ENCODE data around the gene CST11.
"Not testable (repeated sequence)": the region's sequence is repeated elsewhere in the genome, so short reads cannot be mapped to it uniquely, and the experiment has no call there.

Gene CST11, protein sequence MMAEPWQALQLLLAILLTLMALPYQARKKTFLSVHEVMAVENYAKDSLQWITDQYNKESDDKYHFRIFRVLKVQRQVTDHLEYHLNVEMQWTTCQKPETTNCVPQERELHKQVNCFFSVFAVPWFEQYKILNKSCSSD

DNA sequence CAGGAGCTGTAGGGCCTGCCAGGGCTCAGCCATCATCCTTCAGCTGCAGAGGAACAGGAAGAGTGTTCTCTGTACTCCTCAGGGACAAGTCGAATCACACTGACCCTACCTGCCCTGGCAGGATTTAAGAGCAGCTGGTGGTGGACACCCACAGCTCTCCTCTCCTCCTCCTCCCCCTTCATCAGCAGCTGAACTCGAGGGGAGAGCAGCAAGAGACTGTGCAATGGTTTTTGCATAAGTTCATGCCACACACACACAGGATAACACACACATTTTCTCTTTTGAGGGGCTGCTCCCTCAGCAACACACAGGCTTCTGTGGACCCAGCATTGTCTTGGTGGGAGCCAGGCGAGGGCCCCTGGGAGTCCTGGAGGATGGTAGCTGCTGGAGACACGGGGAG, at the start of gene CST11:
Gene CST11 (minus strand): TSS at position 101 of the 400 bp plus-strand sequence. CDS start 65 bp downstream, at position 36.
- DNase-seq (ENCODE audit: low spot score), result no peak

DNA sequence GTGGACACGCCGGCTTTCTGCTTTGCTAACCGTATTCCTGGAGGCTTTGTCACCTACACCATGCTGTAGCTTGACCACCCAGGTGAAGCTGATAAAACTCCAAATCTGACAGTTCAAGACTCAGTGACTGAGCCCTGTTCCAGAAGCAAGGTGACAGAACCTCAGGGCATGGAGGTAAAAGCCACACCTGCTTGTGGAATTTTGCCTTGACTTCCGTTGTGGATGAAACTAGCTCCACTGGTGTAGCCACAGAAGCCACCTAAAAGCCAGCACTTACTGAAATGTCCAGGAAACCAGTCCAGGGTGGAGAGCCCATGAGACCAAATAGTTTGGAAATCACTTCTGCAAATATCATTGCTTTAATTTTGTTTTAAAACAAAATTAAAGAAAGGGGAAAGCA, 49.2 kb upstream of the CST11 start:
- DNase-seq (ENCODE audit: low spot score), result no peak

DNA sequence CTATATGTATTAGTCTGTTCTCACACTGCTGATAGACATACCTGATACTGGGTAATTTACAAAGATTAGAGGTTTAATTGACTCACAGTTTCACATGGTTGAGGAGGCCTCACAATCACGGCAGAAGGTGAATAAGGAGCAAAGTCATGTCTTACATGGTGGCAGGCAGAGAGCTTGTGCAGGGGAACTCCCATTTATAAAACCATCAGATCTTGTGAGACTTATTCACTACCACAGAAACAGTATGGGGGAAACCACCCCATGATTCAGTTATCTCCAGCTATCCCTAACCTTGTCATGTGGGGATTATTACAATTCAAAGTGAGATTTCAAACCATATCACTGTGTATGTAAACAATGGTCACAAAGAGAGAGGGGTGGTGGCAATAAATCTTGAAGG, 44.9 kb upstream of the CST11 start:
- DNase-seq (ENCODE audit: low spot score), result no peak

DNA sequence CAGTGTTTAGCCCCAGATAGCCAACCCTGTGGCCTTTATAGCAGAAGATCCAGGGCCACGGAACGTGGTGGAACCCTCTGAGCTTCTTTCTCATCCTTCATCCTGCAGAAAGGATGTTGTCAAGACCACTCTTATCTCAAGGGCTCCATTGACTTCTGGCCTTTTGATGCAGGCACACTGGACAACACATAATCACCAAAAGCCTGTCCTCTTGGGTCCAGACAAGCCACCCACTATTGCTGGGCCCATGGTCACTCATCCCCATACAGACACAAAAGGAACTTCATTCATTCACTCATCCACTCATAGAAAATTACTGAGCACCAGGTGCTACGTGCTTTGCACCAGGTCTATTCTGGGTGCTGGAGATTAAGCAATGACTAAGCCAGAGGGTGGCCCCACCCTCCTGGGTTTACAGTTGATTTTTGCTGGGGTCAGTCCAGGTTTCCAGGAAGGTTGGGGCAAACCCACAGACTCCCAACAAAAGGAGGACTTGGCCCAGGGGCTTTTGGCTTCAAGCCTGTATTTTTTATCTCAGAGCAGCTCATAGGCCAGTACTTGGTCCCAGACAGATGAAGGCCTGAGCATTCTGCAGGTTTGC, 40.6 kb upstream of the CST11 start:
- no peak for DNase-seq (ENCODE audit: low spot score)

DNA sequence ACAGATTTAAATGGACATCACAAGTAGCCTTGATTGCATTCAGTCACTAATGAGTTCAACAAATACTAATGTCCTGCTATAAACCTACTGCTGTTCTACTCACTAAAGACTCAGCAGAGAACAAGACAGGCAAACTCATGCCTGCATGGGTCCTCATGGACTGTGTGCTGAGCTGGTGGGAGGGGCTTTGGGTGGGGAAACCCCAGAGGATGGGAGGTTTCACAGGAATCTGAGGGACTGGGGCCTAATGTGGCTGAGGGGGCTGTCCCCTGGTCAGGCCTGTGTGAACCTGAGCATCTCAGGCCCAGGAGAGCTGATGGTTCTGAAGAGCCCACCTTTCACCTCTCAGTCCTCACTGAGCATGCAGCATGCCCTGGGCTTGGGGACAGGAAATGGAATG, 39.6 kb upstream of the CST11 start:
- no peak for DNase-seq (ENCODE audit: low spot score)

DNA sequence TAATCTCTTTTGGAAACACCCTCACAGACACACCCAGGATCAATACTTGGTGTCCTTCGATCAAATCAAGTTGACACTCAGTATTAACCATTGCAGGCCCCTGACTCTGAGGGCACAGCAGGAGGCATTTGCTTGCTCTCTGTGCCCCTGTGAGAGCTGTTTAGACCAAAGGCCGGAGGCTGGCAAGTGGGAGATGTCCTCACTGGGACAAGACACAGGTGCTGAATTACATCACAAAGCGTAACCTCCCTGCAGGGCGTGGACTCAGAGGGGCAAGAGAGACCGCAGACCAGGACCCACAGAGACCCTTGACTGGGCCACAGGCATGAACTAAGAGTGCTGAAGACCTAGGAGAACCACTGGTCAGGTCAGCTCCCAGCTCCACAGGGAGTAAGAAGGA, 38.1 kb upstream of the CST11 start, which contains the start of gene CST8:
Gene CST8 (plus strand): TSS at position 301 of the 400 bp plus-strand sequence. CDS start 551 bp downstream, outside the sequence.
- no peak for DNase-seq (ENCODE audit: low spot score)

DNA sequence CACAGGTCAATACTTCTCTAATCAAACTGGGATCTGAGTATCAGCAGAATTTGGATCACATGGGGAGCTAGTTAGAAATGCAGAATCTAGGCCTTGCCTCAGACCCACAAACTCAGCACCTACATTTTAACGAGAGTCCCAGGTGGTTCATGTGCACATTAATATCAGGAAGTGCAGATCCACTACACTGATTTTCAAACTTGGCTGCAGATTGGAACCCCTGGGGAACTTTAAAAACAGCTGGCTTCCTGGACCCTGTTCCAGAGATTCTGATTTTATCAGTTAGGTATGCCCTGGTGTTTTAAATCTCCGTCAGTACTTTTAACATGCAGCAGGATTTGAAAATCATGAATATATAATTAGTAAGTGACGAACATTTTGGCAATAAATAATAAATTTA, 36.3 kb upstream of the CST11 start:
- DNase-seq (ENCODE audit: low spot score), result no peak

DNA sequence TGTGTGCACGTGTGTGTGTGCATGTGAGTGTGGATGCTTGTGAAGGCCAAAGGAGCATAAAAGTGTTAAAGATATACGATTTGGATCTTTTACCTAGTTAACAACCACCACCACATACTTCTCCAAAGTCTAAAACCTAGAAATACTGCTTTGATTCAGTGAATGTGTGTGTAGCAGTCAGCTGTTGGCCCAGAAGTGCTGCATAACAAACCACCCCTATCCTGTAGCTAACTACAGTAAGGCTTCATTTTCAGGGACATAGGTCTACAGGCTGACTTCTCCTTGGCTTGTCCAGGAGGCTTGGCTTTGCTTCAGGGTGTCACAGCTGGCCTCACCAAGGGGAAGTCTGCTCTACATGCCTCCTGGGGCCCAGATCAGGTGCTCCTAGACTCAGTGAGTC, 35.8 kb upstream of the CST11 start:
- DNase-seq (ENCODE audit: low spot score), result no peak

DNA sequence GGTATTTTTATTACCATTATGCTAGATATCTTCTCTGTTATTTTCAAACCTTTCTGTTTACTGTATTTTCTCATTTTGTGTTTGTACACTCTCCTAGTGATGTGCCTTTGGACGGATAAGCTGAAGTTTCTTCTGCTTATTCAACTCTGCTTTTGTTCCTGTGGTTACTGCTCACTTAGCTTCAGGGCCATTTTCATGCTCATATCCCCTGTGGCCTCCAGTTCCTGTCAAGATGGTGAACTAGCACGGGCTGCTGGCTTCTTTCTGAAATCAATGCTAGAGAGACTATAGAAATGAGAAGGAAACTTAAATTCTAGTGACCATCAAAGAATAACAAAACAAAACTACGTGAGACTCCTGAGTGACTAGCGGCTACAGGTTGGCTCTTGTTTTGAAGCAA, 31.4 kb upstream of the CST11 start:
- no peak for DNase-seq (ENCODE audit: low spot score)

DNA sequence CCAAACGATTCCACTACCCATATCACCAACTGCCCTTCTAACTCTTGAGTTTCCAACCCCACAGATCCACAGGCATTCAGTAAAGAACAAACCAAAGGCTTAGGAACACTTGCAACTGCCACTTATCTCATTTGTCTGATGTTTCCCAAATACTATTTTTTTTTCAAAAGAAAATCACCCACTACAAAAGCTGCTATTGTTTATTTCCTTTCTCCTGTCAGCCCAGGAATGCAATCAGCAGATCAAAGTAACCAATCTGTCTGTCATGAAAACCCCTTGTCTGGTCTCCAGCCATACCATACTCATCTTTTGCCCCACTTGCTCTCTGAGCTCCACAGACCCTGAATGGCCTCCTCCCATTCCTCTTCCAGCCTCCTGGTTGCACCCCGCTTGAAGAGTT, 29.5 kb upstream of the CST11 start:
- DNase-seq (ENCODE audit: low spot score), result no peak

DNA sequence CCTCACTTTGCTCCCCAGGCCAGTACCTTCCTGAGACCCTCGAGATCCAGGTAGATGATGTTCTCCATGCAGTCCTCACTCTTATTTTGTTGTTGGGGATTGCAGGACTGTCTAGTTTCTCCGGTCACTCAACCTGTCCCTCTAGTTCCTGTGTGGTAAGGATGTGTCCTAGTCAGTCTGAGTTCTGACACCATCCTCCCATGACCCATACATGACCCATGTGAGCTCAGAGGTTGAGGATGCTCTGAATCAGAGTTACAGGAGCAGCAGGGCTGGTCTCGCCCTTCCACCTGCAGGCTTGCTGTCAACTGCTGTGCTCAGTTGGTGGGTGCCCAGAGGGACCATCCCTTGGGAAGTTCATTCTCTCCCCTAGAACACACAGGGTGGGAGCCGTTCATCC, 26.4 kb upstream of the CST11 start:
- DNase-seq (ENCODE audit: low spot score), result no peak

DNA sequence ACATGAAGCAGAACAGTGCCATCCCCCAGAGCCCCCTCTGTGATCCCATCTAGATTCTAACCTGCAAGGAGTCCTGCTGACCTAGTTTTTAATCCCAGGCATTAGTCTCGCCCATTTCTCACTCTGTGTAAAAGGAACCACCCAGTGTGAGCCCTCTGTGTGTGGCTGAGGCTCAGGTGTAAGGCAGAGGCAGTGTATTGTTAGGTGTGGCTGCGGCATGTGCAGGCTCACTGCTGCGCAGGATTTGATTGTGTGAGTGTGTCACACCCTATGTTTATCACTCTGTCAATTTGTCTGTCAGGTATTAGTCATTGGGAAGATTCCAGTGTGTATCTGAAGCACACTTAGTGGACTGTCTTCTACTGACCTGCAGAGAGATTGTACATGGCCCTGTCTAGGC, 24.5 kb upstream of the CST11 start:
- DNase-seq (ENCODE audit: low spot score), result no peak

DNA sequence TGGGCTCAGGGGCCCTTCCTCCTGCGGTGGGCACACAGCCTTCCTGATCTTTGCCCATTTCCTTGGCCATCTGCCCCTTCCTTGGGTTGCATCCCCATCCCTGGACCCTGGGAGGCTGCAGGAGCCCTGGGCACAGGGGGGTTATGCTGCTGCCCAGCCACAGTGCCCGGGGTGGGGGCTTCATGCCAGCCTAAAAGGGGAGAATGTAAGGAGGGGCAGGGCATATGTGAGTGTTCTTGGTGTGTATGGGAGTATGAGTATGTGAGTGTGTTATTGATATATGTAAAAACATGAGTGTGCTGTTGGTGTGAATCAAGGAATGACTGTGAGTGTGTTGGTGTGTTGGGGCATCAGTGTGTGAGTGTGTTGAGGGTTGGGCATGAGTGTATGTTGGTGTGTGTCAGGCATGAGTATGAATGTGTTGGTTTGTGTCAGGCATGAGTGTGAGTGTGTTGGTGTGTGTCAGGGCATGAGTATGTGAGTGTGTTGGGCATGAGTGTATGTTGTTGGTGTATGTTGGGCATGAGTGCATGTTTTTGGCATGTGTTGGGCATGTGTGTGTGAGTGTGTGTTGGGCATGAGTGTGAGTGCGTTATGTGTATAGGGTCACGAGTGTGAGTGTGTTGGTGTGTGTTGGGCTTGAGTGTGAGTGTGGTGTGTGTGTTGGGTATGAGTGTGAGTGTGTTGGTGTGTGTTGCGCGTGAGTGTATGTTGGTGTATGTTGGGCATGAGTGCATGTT, 23.5 kb upstream of the CST11 start:
- DNase-seq (ENCODE audit: low spot score), result no peak

DNA sequence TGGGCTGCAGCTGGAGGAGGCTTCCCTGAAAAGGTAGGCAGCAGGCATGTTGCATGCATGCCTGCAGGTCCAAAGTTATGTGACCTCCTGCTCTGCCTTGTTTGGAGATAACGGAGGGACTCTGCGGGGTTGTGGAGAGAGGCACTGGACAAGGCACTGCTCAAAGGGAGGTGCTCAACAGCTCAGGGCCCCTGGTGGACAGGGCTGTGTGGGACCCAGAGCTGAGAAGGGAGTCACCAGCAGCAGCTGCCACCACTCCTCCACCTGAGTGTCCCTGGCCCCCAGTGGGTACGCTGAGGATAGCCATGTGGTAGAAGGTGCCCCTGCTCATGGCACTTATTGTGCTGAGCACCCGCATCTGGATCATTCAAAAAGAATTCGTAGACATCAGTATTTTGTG, 22.7 kb upstream of the CST11 start:
- DNase-seq (ENCODE audit: low spot score), result no peak

DNA sequence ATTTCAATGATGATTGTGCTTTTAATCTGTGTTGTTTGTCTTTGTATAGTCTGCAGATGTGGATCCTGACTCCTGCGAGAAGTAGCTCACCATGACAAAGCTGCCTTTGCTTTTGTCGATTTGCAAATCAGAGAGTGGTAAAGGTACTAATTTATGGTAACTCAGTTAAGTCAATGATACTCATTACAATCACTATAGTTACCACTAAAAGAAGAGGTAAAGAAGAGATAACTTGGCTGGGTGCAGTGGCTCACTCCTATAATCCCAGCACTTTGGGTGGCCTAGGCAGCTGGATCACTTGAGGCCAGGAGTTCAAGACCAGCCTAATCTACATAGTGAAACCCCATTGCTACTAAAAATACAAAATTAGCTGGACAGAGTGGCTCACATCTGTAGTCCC, 20.6 kb upstream of the CST11 start:
- not testable (repeated sequence) for DNase-seq (ENCODE audit: low spot score)

DNA sequence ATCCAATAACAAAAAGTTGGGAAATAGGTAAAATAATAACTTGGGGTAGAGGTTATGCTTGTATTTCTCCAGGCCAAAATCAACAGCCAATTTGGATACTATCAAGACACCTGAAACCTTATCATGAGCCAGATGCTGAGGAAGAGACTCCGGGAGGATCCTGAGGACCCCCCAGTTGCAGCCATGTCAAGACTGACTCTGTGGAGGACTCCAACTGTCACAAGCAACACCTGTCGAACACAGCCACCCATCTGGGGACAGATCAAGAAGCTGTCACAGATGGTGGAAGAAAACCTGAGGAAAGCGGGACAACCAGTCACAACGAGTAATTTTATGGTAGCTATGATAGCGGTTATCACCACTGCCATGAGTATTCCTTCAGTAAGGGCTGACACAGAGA, 19.6 kb upstream of the CST11 start:
- DNase-seq (ENCODE audit: low spot score), result not testable (repeated sequence)

DNA sequence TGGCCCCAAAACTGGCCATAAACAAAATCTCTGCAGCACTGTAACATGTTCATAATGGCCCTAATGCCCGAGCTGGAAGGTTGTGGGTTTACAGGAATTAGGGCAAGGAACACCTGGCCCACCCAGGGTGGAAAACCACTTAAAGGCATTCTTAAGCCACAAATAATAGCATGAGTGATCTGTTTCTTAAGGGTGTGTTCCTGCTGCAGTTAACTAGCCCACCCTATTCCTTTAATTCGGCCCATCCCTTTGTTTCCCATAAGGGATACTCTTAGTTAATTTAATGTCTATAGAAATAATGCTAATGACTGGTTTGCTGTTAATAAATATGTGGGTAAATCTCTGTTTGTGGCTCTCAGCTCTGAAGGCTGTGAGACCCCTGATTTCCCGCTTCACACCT, 14.3 kb upstream of the CST11 start:
- DNase-seq (ENCODE audit: low spot score), result not testable (repeated sequence)

DNA sequence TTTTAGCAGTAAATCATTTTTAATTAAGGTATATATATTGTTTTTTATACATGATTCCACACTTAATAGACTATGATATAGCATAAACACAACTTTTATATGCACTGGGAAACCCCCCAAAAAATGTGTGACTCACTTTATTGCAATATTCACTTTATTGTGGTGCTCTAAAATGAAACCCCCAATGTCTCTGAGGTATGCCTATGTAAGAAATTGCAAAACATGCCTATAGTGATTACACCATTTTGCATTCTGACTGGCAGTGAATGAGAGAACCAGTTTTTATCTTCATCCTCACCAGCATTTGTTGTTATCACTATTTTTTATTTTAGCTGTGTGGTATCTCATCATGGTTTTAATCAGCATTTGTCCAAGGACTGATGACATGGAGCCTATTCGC, 8.5 kb upstream of the CST11 start:
- DNase-seq (ENCODE audit: low spot score), result no peak

DNA sequence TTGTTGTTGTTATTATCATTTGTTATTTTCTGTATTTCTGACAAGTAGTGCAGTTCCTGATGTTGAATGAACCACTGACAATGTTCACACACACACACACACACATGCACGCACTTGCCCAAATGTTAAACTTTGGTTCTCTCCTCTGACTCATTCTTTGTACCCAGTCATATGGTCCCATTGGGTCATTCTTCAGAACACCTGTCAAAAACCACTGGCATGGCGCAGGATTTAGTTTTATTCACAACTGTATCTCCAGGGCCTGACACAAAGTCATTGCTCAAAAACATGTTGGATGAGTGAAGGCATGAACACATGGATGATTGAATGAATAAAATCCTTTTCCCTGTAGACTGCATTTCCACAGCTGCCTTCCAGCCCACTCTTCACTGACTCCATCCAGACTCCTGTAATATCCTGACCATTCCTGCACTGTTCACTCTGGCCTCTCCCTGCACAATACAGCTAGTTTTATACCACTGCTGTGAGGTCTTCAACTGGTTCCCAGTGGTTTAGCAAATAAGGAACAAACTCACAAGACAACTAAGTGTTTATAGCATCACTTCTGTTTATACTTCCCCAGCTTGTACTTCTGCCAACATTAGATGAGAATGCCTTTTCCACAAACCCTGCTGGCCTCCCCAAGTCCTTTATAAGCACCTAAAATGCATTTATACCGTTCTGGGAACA, 6.9 kb upstream of the CST11 start:
- no peak for DNase-seq (ENCODE audit: low spot score)

DNA sequence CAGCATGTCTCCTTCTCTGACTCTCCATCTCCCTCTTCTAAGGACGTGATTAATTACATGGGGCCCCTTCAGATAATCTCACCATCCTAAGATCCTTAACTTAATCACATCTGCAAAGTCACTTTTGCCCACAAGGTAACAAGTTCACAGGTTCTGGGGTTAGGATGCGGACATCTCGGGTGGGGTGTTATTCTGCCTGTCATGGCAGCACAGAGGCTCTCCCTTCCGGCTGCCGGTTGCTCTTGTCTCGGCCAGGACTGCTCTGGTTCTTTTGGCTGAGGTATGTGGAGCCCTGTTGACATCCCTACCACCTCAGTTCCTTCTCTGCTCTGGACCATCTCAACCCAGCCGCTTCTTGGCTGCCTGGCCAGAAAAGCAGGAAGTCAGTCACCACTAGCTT, 4.2 kb upstream of the CST11 start:
- no peak for DNase-seq (ENCODE audit: low spot score)

DNA sequence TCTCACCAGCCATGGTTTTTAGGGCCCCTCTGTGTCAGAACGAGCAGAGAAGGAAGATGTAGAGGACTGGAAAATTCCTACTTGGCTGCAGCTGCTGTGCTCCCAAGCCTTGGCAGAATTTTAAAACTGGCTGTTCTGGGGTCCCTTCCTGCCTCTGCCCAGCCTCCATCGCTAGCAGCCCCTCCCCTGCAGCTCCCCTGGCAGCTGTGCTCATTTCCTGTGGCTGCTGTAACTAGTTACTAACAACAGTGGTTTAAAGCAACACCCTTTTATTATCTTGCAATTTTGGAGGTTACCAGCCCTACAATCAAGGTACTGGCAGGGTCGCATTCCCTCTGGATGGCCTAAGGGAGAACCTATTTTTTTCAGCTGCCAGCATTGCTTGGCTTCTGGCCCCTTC, 3.7 kb upstream of the CST11 start:
- no peak for DNase-seq (ENCODE audit: low spot score)

DNA sequence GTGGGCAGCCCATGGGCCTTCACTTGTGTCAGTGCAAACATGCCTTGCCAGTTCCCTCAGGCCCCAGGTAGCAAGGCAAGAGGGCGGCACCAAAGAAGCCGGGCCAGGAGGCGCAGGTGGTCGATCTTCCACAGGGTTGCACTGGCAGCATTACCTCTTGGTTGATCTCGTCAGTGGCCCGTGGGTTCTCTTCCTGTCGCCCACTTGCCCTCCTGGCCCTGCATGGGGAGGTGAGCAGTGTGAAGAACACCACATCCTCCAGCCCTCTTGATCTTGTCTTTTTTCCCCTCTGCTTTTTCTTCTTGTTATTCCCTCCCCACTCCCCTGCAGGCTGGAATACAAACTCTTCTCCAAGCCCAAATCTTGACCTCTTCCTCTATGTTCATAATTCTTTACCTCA, 3.0 kb upstream of the CST11 start:
- DNase-seq (ENCODE audit: low spot score), result no peak

DNA sequence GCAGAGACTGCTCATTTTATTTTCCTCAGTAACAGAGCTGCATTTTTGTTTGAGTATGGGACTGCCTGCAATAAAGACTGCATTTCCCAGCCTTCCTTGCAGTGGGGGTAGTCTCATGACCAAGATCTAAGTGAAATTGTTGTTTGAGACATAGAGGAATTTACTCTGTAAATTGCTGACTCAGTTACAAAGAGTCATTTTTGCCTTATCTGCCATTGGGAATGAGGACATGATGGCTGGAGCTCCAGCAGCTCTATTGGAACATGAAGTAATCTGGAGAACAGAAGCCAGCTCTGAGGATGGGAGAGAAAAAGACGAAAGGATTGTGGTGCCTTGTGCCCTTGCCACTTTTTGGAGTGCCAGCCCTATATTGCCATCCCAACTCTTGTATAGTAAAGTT, 2.1 kb upstream of the CST11 start:
- DNase-seq (ENCODE audit: low spot score), result no peak
